IPS-18a (cell line): ENCODE measurements around the gene CA5A.
"Not testable (repeated sequence)": the region's sequence is repeated elsewhere in the genome, so short reads cannot be mapped to it uniquely, and the experiment has no call there.

Experiments used
- H3K27ac ChIP-seq: one replicate; pipeline ENCODE4 v1.5.1; 2013; ENCODE audit warnings: low read length
- H3K27me3 ChIP-seq: one replicate; pipeline ENCODE4 v1.6.1; 2013; ENCODE audit warnings: mild to moderate bottlenecking, low read length; ENCODE audit not compliant: control insufficient read depth, insufficient read depth
- H3K36me3 ChIP-seq: one replicate; pipeline ENCODE4 v1.6.1; 2013; ENCODE audit warnings: low read depth, low read length; ENCODE audit not compliant: control insufficient read depth
- H3K4me1 ChIP-seq: one replicate; pipeline ENCODE4 v1.6.1; 2013; ENCODE audit warnings: low read depth, low read length; ENCODE audit not compliant: control insufficient read depth
- H3K4me3 ChIP-seq: one replicate; pipeline ENCODE4 v1.5.1; 2013; ENCODE audit warnings: low read length
- H3K9ac ChIP-seq: one replicate; pipeline ENCODE4 v1.6.1; 2013; ENCODE audit warnings: mild to moderate bottlenecking, low read length, moderate library complexity
- H3K9me3 ChIP-seq: one replicate; pipeline ENCODE4 v1.6.1; 2013; ENCODE audit warnings: low read depth, low read length; ENCODE audit not compliant: control insufficient read depth

CA5A gene

GRCh38 chr16:87936375-87937230 is at the start of gene CA5A:
CA5A (minus strand) TSS chr16:87936529; CDS start chr16:87936450, 79 bp downstream.
- no peak within 1 kb of the TSS for H3K9ac ChIP-seq
- H3K36me3 ChIP-seq = no peaks in the 10 kb centered on the region
- no peak within 1 kb of the TSS for H3K27ac ChIP-seq
- no peaks in the 10 kb centered on the region for H3K27me3 ChIP-seq
- H3K4me3 ChIP-seq = no peak within 1 kb of the TSS
- no peaks in the 10 kb centered on the region for H3K9me3 ChIP-seq
- no peaks in the 10 kb centered on the region for H3K4me1 ChIP-seq

- peaks cover 13% of the 10 kb centered on the region for H3K36me3 ChIP-seq
- H3K9me3 ChIP-seq, H3K9ac ChIP-seq, H3K4me3 ChIP-seq, H3K27me3 ChIP-seq, H3K4me1 ChIP-seq, H3K27ac ChIP-seq: not testable (repeated sequence)
Measured at GRCh38 chr16:87985493-87985892, 49.2 kb upstream of the CA5A start.

- Histone ChIP-seq H3K4me3 (no peak overlapping the region), H3K27ac (no peak overlapping the region), H3K36me3 (peaks cover 13% of the 10 kb centered on the region), H3K27me3 (no peaks in the 10 kb centered on the region), H3K4me1 (peaks cover 5% of the 10 kb centered on the region), H3K9ac (no peak overlapping the region), H3K9me3 (no peaks in the 10 kb centered on the region)
Measured at GRCh38 chr16:87984632-87985267, 48.4 kb upstream of the CA5A start.

DNA sequence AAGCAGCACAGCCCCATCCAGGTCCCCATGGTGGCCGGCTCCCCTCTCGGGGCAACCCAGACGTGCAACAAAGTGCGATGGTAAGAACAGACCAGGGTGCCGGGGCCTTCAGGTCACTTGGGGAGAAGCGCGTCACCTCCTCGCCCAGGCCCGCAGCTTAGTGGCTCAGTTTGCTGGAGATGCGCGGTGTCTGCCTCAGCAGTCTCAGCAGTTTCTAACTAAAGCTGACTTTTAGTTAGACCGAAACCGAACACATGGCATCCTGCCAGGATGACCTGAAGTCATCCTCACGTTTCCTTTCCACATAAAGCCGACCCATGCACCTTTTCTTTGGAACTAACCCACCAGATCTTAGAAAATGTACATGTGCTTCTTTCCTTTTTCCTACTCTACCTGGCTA is 47.9 kb upstream of the CA5A start:
- not testable (repeated sequence) for H3K27me3 ChIP-seq, H3K27ac ChIP-seq, H3K9ac ChIP-seq, H3K9me3 ChIP-seq, H3K4me3 ChIP-seq, H3K4me1 ChIP-seq
- H3K36me3 ChIP-seq = peaks cover 13% of the 10 kb centered on the region

GRCh38 chr16:87983737-87984097 is 47.4 kb upstream of the CA5A start:
- H3K9ac ChIP-seq, H3K4me1 ChIP-seq, H3K27me3 ChIP-seq, H3K4me3 ChIP-seq, H3K27ac ChIP-seq, H3K9me3 ChIP-seq: not testable (repeated sequence)
- peaks cover 13% of the 10 kb centered on the region for H3K36me3 ChIP-seq

DNA sequence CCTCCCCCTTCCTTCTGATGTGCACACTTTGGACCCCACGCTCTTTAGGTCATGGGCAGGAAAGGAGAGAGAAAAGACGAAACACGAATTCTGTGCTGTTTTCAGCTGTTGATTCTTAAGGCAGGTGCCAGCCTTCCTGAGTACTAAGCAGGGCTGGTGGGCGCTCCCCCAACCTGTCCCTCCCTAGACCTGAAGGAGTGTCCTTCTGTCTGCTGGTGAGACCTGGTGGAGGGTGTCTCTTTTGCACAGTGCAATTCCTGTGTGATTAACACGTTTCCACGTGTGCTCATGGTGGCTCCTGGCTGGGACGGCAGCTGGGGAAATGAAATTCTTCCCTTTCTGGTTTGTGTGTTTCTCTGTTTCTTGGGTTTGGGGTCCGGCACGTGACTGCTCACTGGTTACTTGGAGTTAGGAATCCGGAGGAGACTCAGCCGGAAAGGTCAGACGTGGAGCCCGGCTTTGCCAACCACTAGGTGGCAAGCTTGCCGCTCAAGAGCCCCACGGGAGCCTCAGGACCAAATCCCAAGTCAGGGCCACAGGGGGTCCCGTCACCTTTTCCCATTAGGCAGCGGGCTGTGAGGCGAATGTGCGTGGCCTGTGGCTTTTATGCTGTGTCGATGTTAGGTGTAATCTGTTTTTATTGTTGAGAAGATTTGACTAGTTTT is 46.9 kb upstream of the CA5A start:
- not testable (repeated sequence) for H3K4me1 ChIP-seq, H3K27me3 ChIP-seq, H3K27ac ChIP-seq, H3K4me3 ChIP-seq, H3K9me3 ChIP-seq, H3K9ac ChIP-seq
- peaks cover 13% of the 10 kb centered on the region for H3K36me3 ChIP-seq

DNA sequence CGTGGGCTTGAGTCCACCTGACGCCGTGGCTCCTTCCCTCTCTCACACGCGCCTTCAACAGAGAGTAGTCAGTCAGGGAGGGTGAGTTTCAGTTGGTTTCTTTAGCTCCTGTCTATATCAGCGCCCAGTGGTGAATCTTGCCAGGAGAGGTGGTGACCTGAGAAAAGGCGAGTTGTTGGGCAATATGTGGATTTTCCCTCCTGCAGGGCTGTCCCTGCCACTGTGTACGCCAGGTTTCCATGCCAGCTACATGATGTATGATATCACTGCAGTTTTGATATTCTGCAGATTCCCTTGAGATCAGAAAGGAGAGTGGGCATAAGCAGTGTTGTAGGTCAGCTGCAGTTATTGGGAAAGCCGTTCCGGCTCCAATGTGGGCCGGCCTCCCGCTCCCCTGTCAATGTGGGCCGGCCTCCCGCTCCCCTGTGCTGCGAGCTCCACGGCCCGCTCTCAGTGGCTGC is 46.3 kb upstream of the CA5A start:
- H3K36me3 ChIP-seq = peaks cover 13% of the 10 kb centered on the region
- H3K27ac ChIP-seq = no peak overlapping the region
- no peak overlapping the region for H3K4me3 ChIP-seq
- no peaks in the 10 kb centered on the region for H3K9me3 ChIP-seq
- no peaks in the 10 kb centered on the region for H3K4me1 ChIP-seq
- no peak overlapping the region for H3K9ac ChIP-seq
- H3K27me3 ChIP-seq = no peaks in the 10 kb centered on the region

DNA sequence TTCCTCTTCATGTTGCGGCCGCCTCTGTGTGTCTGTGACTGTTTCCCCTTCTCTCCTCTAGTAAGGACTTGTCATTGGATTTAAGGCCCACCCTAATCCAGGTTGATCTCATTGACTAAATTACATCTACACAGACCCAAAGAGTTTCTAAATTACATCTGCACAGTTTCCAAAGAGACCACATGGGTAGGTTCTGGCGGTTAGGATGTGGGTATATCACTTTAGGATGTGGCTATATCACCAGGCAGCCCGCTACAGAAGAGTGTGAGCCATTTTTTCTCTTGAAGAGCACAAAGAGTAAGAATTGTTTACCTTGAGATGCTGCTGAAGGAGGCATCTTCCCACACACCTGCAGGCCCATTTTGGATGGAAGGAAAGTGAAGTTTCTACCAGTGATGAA is 45.0 kb upstream of the CA5A start:
- not testable (repeated sequence) for H3K4me1 ChIP-seq, H3K4me3 ChIP-seq, H3K27me3 ChIP-seq, H3K27ac ChIP-seq, H3K9ac ChIP-seq, H3K9me3 ChIP-seq
- H3K36me3 ChIP-seq = peaks cover 13% of the 10 kb centered on the region

DNA sequence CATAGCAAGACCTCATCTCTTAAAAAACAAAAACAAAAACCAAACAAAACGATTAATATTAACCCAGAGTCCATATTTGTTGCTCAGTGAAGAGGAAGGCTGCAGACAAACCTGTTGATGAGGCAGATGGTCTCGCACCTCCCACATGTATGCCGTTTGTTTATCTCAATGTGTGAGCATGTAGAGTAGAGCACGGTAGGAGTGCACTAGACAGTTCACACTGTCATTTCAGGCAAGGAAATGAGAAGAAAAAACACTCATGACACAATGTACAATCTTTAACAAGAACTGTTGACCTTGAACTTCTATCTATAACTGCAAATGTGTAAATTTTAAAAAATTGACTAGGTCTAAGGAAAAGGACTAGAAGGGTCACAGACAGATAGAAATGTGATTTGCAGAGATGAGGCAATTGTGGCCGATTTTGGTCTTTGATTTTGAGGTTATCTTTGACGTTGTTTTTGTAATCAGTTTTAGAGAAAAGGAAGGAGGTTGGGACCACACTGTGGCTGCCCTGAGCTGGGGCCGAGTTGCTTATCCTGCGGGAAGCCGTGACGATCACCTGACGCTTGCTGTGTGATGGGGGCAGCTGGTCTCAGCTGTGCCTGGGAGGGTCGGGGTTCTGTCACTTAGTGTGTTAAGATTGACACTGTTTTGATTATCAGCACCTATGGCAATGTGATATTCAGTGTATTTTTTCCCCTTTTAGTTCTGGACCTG is 43.7 kb upstream of the CA5A start:
- not testable (repeated sequence) for H3K4me1 ChIP-seq, H3K27ac ChIP-seq, H3K27me3 ChIP-seq, H3K9ac ChIP-seq, H3K4me3 ChIP-seq, H3K9me3 ChIP-seq
- H3K36me3 ChIP-seq = peaks cover 13% of the 10 kb centered on the region

- Histone ChIP-seq H3K9ac (no peak overlapping the region), H3K27me3 (no peaks in the 10 kb centered on the region), H3K4me1 (no peaks in the 10 kb centered on the region), H3K4me3 (no peak overlapping the region), H3K36me3 (peaks cover 8% of the 10 kb centered on the region), H3K9me3 (no peaks in the 10 kb centered on the region), H3K27ac (no peak overlapping the region)
Measured at GRCh38 chr16:87979352-87979751, 43.0 kb upstream of the CA5A start.

DNA sequence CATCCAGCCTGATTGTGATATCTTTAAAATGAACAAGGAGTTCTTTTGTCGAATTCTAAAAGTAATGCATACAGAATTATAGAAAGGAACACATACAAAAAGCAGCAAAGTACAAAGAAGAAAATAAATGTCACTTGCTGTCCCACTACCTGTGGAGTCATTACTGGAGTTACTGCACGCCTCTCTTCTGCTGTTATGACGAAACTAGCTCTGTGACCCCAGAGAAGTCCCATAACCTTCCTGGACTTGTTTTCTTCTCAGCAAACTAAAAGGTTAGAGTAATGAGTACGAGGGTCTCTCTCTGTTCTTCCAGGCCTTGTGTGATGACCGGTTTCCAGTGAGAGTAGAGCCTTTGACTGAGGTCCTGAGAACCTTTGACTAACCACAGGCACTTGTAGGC is 41.8 kb upstream of the CA5A start:
- Histone ChIP-seq H3K36me3 (peaks cover 4% of the 10 kb centered on the region), H3K9me3 (no peaks in the 10 kb centered on the region), H3K27me3 (no peaks in the 10 kb centered on the region), H3K9ac (no peak overlapping the region), H3K4me3 (no peak overlapping the region), H3K4me1 (no peaks in the 10 kb centered on the region), H3K27ac (no peak overlapping the region)
